Effector memory CD8-positive, alpha-beta T cell (primary cell): Measurements from ENCODE around the gene CPM.

Source experiments
- ATAC-seq: fragments of 150-1000 bp; cut with Tn5 transposase; replicated peaks from 2 replicates; pipeline ENCODE4 v1.10.0; 2021; ENCODE audit warnings: mild to moderate bottlenecking, moderate library complexity
- DNase-seq, 3 experiments: peaks; one replicate each; pipeline ENCODE4 v3.0.0; 2021
- H3K27ac Mint-ChIP-seq, 2 donors: one replicate each; pipeline ENCODE4 v1.8.0; 2022; ENCODE audit warnings: mild to moderate bottlenecking in 2 of 2, mixed read lengths in 2 of 2, moderate library complexity in 2 of 2
- H3K27me3 Mint-ChIP-seq, 2 donors: one replicate each; pipeline ENCODE4 v1.8.0; 2022; ENCODE audit warnings: mixed read lengths in 2 of 2
- H3K36me3 Mint-ChIP-seq: one replicate; pipeline ENCODE4 v1.8.0; 2022; ENCODE audit warnings: mild to moderate bottlenecking, moderate library complexity, mixed read lengths; ENCODE audit not compliant: insufficient read depth
- H3K4me1 Mint-ChIP-seq, 2 donors: one replicate each; pipeline ENCODE4 v1.8.0; 2022; ENCODE audit warnings: low read depth in 2 of 2, mixed read lengths in 2 of 2
- H3K4me3 Mint-ChIP-seq, 2 donors: one replicate each; pipeline ENCODE4 v1.8.0; 2022; ENCODE audit warnings: mild to moderate bottlenecking in 2 of 2, mixed read lengths in 2 of 2, moderate library complexity in 2 of 2
- H3K9me3 Mint-ChIP-seq, 2 donors: one replicate each; pipeline ENCODE4 v1.8.0; 2022; ENCODE audit warnings: mixed read lengths in 2 of 2

Gene CPM

DNA sequence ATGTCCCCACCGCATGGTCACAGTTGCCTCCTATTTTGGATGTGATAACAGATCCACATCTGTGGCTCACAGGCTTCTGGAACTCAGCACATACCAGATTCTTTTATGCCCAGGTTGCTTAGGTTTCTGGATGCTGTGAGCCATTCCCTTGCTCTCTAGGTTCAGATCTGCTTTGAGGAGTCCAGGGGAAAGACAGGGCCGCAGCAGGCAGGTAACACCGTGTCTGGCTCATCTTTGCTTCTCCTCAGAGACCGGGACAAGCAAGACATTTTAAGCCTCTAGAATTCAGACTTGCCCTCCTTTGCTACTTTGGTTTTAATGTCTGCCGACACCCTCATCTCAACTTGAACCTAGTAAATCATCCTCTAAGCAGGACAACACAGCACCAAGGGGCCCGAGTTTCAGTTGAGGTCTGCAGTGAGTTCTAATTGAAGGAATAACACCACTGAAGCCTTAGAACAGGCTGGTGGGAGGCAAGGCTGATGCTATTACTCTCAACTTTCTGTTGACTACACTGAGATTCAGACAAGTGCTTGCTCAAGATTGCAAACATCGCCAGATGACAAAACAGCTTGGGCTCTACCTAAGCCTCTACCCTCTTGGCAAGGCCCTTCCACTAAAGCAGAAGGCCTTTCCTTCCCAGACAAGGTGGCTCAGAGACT, 69.7 kb downstream of the CPM start:
- H3K4me3 Mint-ChIP-seq, result no peak overlapping the region
- H3K27me3 Mint-ChIP-seq, result peaks cover 8 to 18% of the 10 kb centered on the region in 2 donors
- DNase-seq, result no peak
- no peak overlapping the region for H3K27ac Mint-ChIP-seq
- no peaks in the 10 kb centered on the region for H3K9me3 Mint-ChIP-seq
- H3K4me1 Mint-ChIP-seq, result no peaks in the 10 kb centered on the region
- H3K36me3 Mint-ChIP-seq, result no peaks in the 10 kb centered on the region
- no peak for ATAC-seq

DNA sequence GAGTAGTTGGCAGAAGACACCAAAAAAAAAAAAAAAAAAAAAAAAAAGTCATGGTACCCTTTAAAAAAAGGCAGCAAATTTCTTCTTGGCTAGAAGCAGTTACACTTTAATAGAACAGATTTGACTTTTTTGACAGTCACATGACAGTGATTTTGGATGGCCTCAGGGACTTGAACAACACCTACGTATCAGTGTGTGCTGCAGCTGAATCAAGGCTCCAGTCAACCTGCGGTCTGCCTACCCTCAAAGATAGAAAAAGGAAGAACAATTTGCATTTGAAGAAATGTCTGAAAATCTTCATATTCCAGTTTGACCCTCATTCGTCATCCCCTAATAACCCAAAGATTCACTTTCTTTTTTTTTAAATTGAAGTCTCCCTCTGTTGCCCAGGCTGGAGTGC, 71.1 kb downstream of the CPM start:
- Mint-ChIP-seq H3K4me3 (no peak overlapping the region), H3K27me3 (peaks cover 8 to 14% of the 10 kb centered on the region in 2 donors), H3K9me3 (no peaks in the 10 kb centered on the region), H3K36me3 (no peaks in the 10 kb centered on the region), H3K27ac (no peak overlapping the region), H3K4me1 (no peaks in the 10 kb centered on the region)
- DNase-seq, result no peak
- ATAC-seq, result no peak

DNA sequence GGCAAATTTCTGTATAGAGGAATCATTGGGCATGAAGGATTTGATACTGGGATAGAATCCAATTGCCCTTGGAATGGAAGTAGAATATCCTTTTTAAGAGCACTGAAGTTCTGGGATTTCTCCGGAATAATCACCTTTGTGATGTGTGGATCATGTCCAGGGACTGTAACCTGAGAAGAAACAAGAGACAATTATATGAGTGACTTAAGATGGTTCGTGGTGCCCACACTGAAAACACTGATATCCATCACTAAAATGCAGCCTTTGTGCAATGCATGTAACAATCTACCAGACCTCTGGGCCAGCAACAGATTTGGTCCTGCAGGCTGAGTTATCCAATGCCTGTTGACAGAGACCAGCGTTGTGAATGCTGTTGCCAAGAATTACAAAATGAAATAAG, 76.5 kb downstream of the CPM start:
- Mint-ChIP-seq H3K4me1 (no peaks in the 10 kb centered on the region), H3K4me3 (no peak overlapping the region), H3K27ac (no peak overlapping the region), H3K36me3 (no peaks in the 10 kb centered on the region), H3K27me3 (peaks cover 0 to 22% of the 10 kb centered on the region in 2 donors), H3K9me3 (no peaks in the 10 kb centered on the region)
- DNase-seq (no peak), ATAC-seq (no peak)

DNA sequence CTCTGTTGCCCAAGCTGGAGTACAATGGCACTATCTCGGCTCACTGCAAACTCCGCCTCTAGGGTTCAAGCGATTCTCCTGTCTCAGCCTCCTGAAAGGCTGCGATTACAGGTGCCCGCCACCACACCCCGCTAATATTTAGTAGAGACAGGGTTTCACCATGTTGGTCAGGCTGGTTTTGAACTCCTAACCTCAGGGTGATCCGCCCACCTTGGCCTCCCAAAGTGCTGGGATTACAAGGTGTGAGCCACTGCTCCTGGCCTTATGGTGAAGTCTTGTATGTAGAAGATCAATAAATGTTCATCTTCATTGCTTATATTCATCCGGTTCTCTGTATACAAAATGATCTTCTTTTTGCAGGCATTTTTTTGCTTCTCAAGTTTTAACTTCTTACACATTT, 77.2 kb downstream of the CPM start:
- Mint-ChIP-seq H3K4me3 (no peak overlapping the region), H3K9me3 (no peaks in the 10 kb centered on the region), H3K4me1 (no peaks in the 10 kb centered on the region), H3K27ac (no peak overlapping the region), H3K27me3 (peaks cover 0 to 17% of the 10 kb centered on the region in 2 donors), H3K36me3 (no peaks in the 10 kb centered on the region)
- DNase-seq (no peak), ATAC-seq (no peak)

DNA sequence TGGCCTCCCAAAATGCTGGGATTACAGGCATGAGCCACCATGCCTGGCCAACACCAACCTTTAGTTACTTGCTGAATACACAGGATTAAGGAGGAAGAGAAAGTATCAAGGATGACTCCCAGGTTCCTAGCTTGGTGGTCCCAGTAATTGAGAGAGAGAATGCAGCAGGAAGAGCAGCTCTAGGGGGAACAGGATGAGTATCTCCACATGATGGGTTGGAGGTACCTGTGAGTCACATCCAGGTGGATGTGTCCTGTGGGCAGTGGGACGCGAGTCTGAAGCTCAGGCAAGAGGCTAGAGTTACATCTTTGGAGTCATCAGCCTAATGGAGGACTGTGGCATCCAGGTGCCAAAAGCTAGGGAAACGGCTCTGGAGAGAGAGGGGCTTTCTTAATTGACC, 77.9 kb downstream of the CPM start:
- DNase-seq (no peak), ATAC-seq (no peak)
- Mint-ChIP-seq H3K4me3 (no peak overlapping the region), H3K4me1 (no peaks in the 10 kb centered on the region), H3K27ac (no peak overlapping the region), H3K9me3 (no peaks in the 10 kb centered on the region), H3K36me3 (no peaks in the 10 kb centered on the region), H3K27me3 (peaks cover 0 to 14% of the 10 kb centered on the region in 2 donors)

- Mint-ChIP-seq H3K4me3 (no peak overlapping the region), H3K27ac (no peak overlapping the region), H3K27me3 (peaks cover 0 to 14% of the 10 kb centered on the region in 2 donors), H3K4me1 (no peaks in the 10 kb centered on the region), H3K36me3 (no peaks in the 10 kb centered on the region), H3K9me3 (no peaks in the 10 kb centered on the region)
- no peak for ATAC-seq
- DNase-seq, result no peak
These were observed 78.4 kb downstream of the CPM start for GRCh38 chr12:68854554-68854953.

GRCh38 chr12:68854078-68854468, 78.9 kb downstream of the CPM start:
- DNase-seq (no peak), ATAC-seq (no peak)
- H3K36me3 Mint-ChIP-seq, result no peaks in the 10 kb centered on the region
- no peak overlapping the region for H3K4me3 Mint-ChIP-seq
- H3K9me3 Mint-ChIP-seq, result no peaks in the 10 kb centered on the region
- no peak overlapping the region for H3K27ac Mint-ChIP-seq
- peaks cover 0 to 14% of the 10 kb centered on the region in 2 donors for H3K27me3 Mint-ChIP-seq
- no peaks in the 10 kb centered on the region for H3K4me1 Mint-ChIP-seq

- Mint-ChIP-seq H3K4me1 (no peaks in the 10 kb centered on the region), H3K27ac (no peak overlapping the region), H3K4me3 (no peak overlapping the region), H3K36me3 (no peaks in the 10 kb centered on the region), H3K27me3 (peaks cover 0 to 14% of the 10 kb centered on the region in 2 donors), H3K9me3 (no peaks in the 10 kb centered on the region)
- ATAC-seq (no peak), DNase-seq (no peak)
These were observed 79.4 kb downstream of the CPM start for GRCh38 chr12:68853396-68854077.

- no peak overlapping the region for H3K4me3 Mint-ChIP-seq
- no peak for DNase-seq
These were observed 81.2 kb downstream of the CPM start for GRCh38 chr12:68851592-68852306.

GRCh38 chr12:68850390-68850789, 82.6 kb downstream of the CPM start:
- H3K36me3 Mint-ChIP-seq, result peaks cover 5% of the 10 kb centered on the region

More at GRCh38 chr12:68851592-68852306, 81.2 kb downstream of the CPM start:
- no peaks in the 10 kb centered on the region for H3K9me3 Mint-ChIP-seq
- no peak overlapping the region for H3K27ac Mint-ChIP-seq
- peaks cover 0 to 14% of the 10 kb centered on the region in 2 donors for H3K27me3 Mint-ChIP-seq
- ATAC-seq, result no peak
- no peaks in the 10 kb centered on the region for H3K4me1 Mint-ChIP-seq
- peaks cover 5% of the 10 kb centered on the region for H3K36me3 Mint-ChIP-seq

DNA sequence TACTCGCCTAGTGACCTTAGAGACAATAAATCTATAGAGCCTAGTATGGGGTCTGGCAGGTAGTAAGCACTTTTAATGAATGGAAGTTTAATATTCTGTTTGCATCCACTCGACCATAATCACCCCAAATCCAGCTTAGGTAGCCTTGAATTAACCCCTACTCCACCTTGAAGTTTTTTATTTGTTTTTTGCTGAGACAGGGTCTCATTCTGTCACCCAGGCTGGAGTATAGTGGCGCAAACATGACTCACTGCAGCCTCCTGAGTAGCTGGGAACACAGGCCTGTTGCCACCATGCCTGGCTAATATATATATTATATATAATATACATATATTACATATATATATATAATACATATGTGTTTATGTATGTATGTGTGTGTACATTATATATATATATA, 86.2 kb downstream of the CPM start:
- no peak for DNase-seq
- Mint-ChIP-seq H3K27me3 (no peaks in the 10 kb centered on the region), H3K27ac (no peak overlapping the region), H3K9me3 (no peaks in the 10 kb centered on the region), H3K36me3 (peaks cover 25% of the 10 kb centered on the region), H3K4me3 (no peak overlapping the region), H3K4me1 (peaks cover 5% of the 10 kb centered on the region in 2 donors)
- ATAC-seq, result no peak

More at GRCh38 chr12:68850390-68850789, 82.6 kb downstream of the CPM start:
- ATAC-seq (no peak), DNase-seq (no peak)
- Mint-ChIP-seq H3K4me3 (no peak overlapping the region), H3K4me1 (no peaks in the 10 kb centered on the region), H3K27ac (no peak overlapping the region), H3K27me3 (peaks cover 0 to 14% of the 10 kb centered on the region in 2 donors), H3K9me3 (no peaks in the 10 kb centered on the region)

GRCh38 chr12:68844788-68845695, 87.9 kb downstream of the CPM start:
- Mint-ChIP-seq H3K4me1 (peaks cover 5% of the 10 kb centered on the region in 2 donors), H3K27ac (no peak overlapping the region), H3K9me3 (no peaks in the 10 kb centered on the region), H3K36me3 (peaks cover 43% of the 10 kb centered on the region), H3K4me3 (no peak overlapping the region), H3K27me3 (no peaks in the 10 kb centered on the region)
- no peak for DNase-seq
- no peak for ATAC-seq

GRCh38 chr12:68844318-68844745, 88.6 kb downstream of the CPM start:
- Mint-ChIP-seq H3K36me3 (peaks cover 50% of the 10 kb centered on the region), H3K4me1 (peaks cover 5% of the 10 kb centered on the region in 2 donors), H3K27me3 (no peaks in the 10 kb centered on the region), H3K9me3 (no peaks in the 10 kb centered on the region), H3K27ac (no peak overlapping the region), H3K4me3 (no peak overlapping the region)
- no peak for ATAC-seq
- no peak for DNase-seq
